HepG2 (cell line): ENCODE results near the gene GLTPD2. TPM values are rescaled to one million over a fixed set of nuclear protein-coding genes. Genes with fewer than 3 reads are reported as not detected.

ENCODE experiments used
- CHD4 ChIP-seq: fragments of 200-600 bp; sonication (generic); IDR thresholded peaks from 2 replicates; pipeline ENCODE4 v1.7.0; 2017; ENCODE audit warnings: mild to moderate bottlenecking, low read length, borderline replicate concordance
- GZF1 ChIP-seq: sonication (generic); formaldehyde crosslinking; IDR thresholded peaks from 2 replicates; pipeline ENCODE4 v1.5.1; 2020; ENCODE audit warnings: mild to moderate bottlenecking, missing genetic modification reagents
- HOXA3 ChIP-seq: sonication (generic); formaldehyde crosslinking; IDR thresholded peaks from 2 replicates; pipeline ENCODE4 v1.5.0; 2020; ENCODE audit warnings: missing genetic modification reagents
- JUN ChIP-seq: sonication (generic); formaldehyde crosslinking; IDR thresholded peaks from 2 replicates; pipeline ENCODE4 v1.4.0; 2020; ENCODE audit warnings: mild to moderate bottlenecking, missing genetic modification reagents
- KDM4B ChIP-seq: sonication (generic); formaldehyde crosslinking; IDR thresholded peaks from 2 replicates; pipeline ENCODE4 v1.4.0; 2020; ENCODE audit warnings: missing genetic modification reagents
- NBN ChIP-seq: fragments of 450-650 bp; conservative IDR thresholded peaks from 2 replicates; pipeline ENCODE4 v1.6.1; 2017
- PHB2 ChIP-seq: fragments of 450-650 bp; IDR thresholded peaks from 2 replicates; pipeline ENCODE4 v1.6.1; 2018; ENCODE audit not compliant: partially characterized antibody
- POLR2AphosphoS5 ChIP-seq: IDR thresholded peaks from 2 replicates; pipeline ENCODE4 v1.6.1; 2012; ENCODE audit warnings: low read depth, low read length
- PRMT3 ChIP-seq: sonication (generic); formaldehyde crosslinking; IDR thresholded peaks from 2 replicates; pipeline ENCODE4 v1.8.1; 2022; ENCODE audit warnings: low read depth, mild to moderate bottlenecking, moderate library complexity, missing genetic modification reagents, borderline replicate concordance
- RAD51 ChIP-seq: fragments of 450-650 bp; IDR thresholded peaks from 2 replicates; pipeline ENCODE4 v1.6.1; 2016; ENCODE audit warnings: borderline replicate concordance
- REL ChIP-seq: sonication (generic); formaldehyde crosslinking; conservative IDR thresholded peaks from 2 replicates; pipeline ENCODE4 v1.8.0; 2022; ENCODE audit warnings: mild to moderate bottlenecking, missing genetic modification reagents, moderate library complexity
- SATB2 ChIP-seq: sonication (generic); formaldehyde crosslinking; IDR thresholded peaks from 2 replicates; pipeline ENCODE4 v1.5.0; 2020; ENCODE audit warnings: missing genetic modification reagents
- SUZ12 ChIP-seq: fragments of 150-350 bp; IDR thresholded peaks from 2 replicates; pipeline ENCODE4 v1.6.1; 2014; ENCODE audit warnings: low read depth, low read length
- SYNCRIP ChIP-seq: fragments of 200-400 bp; formaldehyde crosslinking; IDR thresholded peaks from 2 replicates; pipeline ENCODE4 v1.6.1; 2018; ENCODE audit warnings: mild to moderate bottlenecking, low read depth, low read length; ENCODE audit not compliant: insufficient read depth
- TCF7L2 ChIP-seq: IDR thresholded peaks from 2 replicates; pipeline ENCODE4 v1.6.1; 2011; ENCODE audit warnings: mild to moderate bottlenecking, low read depth, low read length, moderate library complexity
- TP53 ChIP-seq: sonication (generic); formaldehyde crosslinking; conservative IDR thresholded peaks from 2 replicates; pipeline ENCODE4 v1.4.0; 2020; ENCODE audit warnings: missing genetic modification reagents
- ZFX ChIP-seq: sonication (generic); formaldehyde crosslinking; IDR thresholded peaks from 2 replicates; pipeline ENCODE4 v1.4.0; 2020; ENCODE audit warnings: mild to moderate bottlenecking, low read depth, missing genetic modification reagents, moderate library complexity
- ZNF276 ChIP-seq: sonication (generic); formaldehyde crosslinking; IDR thresholded peaks from 2 replicates; pipeline ENCODE4 v1.4.0; 2020; ENCODE audit warnings: mild to moderate bottlenecking, low read depth, missing genetic modification reagents
- ZNF414 ChIP-seq: sonication (generic); formaldehyde crosslinking; IDR thresholded peaks from 2 replicates; pipeline ENCODE4 v1.5.0; 2020; ENCODE audit warnings: missing genetic modification reagents
- ZNF451 ChIP-seq: sonication (generic); formaldehyde crosslinking; IDR thresholded peaks from 2 replicates; pipeline ENCODE4 v1.5.0; 2020; ENCODE audit warnings: mild to moderate bottlenecking, missing genetic modification reagents
- polyA plus RNA-seq, 8 experiments: library from polyadenylated mRNA; depleted of rRNA in 3 of 8; stranded (reverse) in 7 of 8; unstranded in 1 of 8; fragments of >200 nt; fragmentation: Illumina TruSeq in 4 of 8; extraction: Trizol in 4 of 8; gene quantifications; 2 replicates each; pipeline versions ENCODE4 v1.2.1 to v1.2.3, GENCODE V29; 2011 to 2016; ENCODE audit warnings: low read depth in 4 of 8, missing spikeins in 1 of 8, mixed read lengths in 1 of 8; ENCODE audit not compliant: insufficient read depth in 1 of 8
- total RNA-seq, 5 experiments: library from RNA; depleted of rRNA; stranded (reverse); fragments of >200 nt; fragmentation: Illumina TruSeq; extraction: Trizol; gene quantifications; 2 replicates each; pipeline ENCODE4 v1.2.3, GENCODE V29; 2016; ENCODE audit warnings: low read depth in 1 of 5
- TF ChIP-seq, protein P1 (sequence below): sonication (generic); formaldehyde crosslinking; IDR thresholded peaks from 2 replicates; pipeline ENCODE4 v1.8.1; 2023; ENCODE audit warnings: mild to moderate bottlenecking, missing genetic modification reagents
- TF ChIP-seq, protein P2 (sequence below): sonication (generic); formaldehyde crosslinking; IDR thresholded peaks from 2 replicates; pipeline ENCODE4 v1.9.0; 2021; ENCODE audit warnings: missing genetic modification reagents, mild to moderate bottlenecking, borderline replicate concordance
- TF ChIP-seq, protein P3 (sequence below): sonication (generic); formaldehyde crosslinking; IDR thresholded peaks from 2 replicates; pipeline ENCODE4 v1.9.0; 2021; ENCODE audit warnings: missing genetic modification reagents, borderline replicate concordance

The GLTPD2 gene
- total and polyA plus RNA-seq, 2 of the 13 experiments (the other 11 are each of a cell fraction or from before 2014, with no cell fraction given) = 7.5 to 12.9 TPM

DNA sequence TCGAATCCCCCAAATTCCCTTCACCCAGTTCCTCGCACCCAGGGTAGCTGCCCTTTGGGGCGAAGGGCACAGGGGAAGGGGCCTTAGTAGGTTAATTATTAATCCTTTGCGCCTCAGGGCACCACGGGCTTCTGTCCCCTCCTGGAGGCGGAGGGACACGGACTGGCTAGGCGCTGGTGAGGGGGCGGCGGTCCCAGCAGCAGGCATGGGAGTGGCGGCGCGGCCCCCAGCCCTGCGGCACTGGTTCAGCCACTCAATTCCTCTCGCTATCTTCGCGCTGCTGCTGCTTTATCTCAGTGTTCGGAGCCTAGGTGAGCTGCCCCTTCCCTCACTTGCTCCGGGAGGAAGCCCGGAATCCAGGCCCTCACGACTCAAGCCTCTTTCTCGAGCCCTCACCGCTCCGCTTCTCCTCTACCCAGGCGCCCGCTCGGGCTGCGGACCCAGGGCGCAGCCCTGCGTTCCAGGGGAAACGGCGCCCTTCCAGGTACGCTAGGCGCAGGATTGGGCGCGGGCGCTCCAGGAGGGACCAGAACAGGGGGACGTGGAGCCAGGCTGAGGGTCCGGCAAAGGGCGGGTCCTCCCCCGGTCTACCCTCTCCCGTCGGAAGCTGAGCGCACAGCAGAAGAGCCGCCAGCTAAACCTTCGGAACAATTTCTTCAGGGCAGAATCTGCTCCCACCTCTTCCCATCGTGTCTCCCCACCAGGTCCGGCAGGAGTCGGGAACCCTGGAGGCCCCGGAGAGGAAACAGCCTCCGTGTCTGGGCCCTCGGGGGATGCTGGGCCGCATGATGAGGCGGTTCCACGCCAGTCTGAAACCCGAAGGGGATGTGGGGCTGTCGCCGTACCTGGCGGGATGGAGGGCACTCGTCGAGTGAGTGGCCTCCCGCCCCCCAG lies at the start of gene GLTPD2 (continued):
- TF ChIP-seq ZNF276 (CRISPR knock-in tag) = no peak
- TF ChIP-seq, protein P1, sequence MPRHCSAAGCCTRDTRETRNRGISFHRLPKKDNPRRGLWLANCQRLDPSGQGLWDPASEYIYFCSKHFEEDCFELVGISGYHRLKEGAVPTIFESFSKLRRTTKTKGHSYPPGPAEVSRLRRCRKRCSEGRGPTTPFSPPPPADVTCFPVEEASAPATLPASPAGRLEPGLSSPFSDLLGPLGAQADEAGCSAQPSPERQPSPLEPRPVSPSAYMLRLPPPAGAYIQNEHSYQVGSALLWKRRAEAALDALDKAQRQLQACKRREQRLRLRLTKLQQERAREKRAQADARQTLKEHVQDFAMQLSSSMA (CRISPR knock-in tag) = no peak
- TF ChIP-seq, protein P2, sequence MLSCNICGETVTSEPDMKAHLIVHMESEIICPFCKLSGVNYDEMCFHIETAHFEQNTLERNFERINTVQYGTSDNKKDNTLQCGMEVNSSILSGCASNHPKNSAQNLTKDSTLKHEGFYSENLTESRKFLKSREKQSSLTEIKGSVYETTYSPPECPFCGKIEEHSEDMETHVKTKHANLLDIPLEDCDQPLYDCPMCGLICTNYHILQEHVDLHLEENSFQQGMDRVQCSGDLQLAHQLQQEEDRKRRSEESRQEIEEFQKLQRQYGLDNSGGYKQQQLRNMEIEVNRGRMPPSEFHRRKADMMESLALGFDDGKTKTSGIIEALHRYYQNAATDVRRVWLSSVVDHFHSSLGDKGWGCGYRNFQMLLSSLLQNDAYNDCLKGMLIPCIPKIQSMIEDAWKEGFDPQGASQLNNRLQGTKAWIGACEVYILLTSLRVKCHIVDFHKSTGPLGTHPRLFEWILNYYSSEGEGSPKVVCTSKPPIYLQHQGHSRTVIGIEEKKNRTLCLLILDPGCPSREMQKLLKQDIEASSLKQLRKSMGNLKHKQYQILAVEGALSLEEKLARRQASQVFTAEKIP = no peak
- 0 out of 2 replicates have a peak, but pooled peaks have one; percentile 76 for TF ChIP-seq ZNF414
- peak; percentile 91 for TF ChIP-seq POLR2AphosphoS5
- 0 out of 2 replicates have a peak, but pooled peaks have one; percentile 51 for TF ChIP-seq GZF1
- no peak for TF ChIP-seq NBN
- peak; percentile 74 for TF ChIP-seq ZFX (CRISPR knock-in tag)
- TF ChIP-seq SATB2 (CRISPR knock-in tag) = 0 out of 2 replicates have a peak, but pooled peaks have one; percentile 14
- TF ChIP-seq, protein P3, sequence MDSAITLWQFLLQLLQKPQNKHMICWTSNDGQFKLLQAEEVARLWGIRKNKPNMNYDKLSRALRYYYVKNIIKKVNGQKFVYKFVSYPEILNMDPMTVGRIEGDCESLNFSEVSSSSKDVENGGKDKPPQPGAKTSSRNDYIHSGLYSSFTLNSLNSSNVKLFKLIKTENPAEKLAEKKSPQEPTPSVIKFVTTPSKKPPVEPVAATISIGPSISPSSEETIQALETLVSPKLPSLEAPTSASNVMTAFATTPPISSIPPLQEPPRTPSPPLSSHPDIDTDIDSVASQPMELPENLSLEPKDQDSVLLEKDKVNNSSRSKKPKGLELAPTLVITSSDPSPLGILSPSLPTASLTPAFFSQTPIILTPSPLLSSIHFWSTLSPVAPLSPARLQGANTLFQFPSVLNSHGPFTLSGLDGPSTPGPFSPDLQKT = no peak
- TF ChIP-seq CHD4 = no peak
- no peak for TF ChIP-seq JUN (CRISPR knock-in tag)
- no peak for TF ChIP-seq TCF7L2
- TF ChIP-seq RAD51 = no peak
- TF ChIP-seq SYNCRIP = no peak
- TF ChIP-seq KDM4B = peak; percentile 70; the same call in 1 of the 2 replicates
- TF ChIP-seq PHB2 = no peak
- TF ChIP-seq ZNF451 (CRISPR knock-in tag) = no peak
- no peak for TF ChIP-seq PRMT3 (CRISPR knock-in tag)
- TF ChIP-seq REL = no peak
- peak; percentile 30; the same call in 1 of the 2 replicates for TF ChIP-seq HOXA3 (CRISPR knock-in tag)
- TF ChIP-seq SUZ12 = no peak
- no peak for TF ChIP-seq TP53 (CRISPR knock-in tag)
